GM12878 (cell line): ENCODE results near the gene MGP. TPM values are rescaled to one million over a fixed set of nuclear protein-coding genes. Genes with fewer than 3 reads are reported as not detected.

ENCODE experiments used
- ATAC-seq: fragments of 200-7000 bp; cut with Tn5 transposase; 3 replicates; pipeline ENCODE4 v1.9.1; 2020; ENCODE audit warnings: mild to moderate bottlenecking, moderate library complexity
- BruUV-seq: library from RNA; stranded (reverse); fragments of 400-500 nt; replicated peaks from 2 replicates; lab custom pipeline; 2021; lab: Mats Ljungman, UMichigan
- CTCF ChIA-PET: fragments of 300-600 bp; sonication (Branson Sonifier 250); formaldehyde crosslinking; extraction: SDS; loops from one replicate; lab custom pipeline; 2021; ENCODE audit warnings: inconsistent platforms; lab: Yijun Ruan, JAX
- POLR2A ChIA-PET: fragments of 350-600 bp; formaldehyde crosslinking; extraction: SDS; loops from one replicate; lab custom pipeline; 2021; ENCODE audit warnings: inconsistent platforms; lab: Charles Lee
- RAD21 ChIA-PET: fragments of 300-600 bp; sonication (Branson Sonifier 250); formaldehyde crosslinking; loops from one replicate; lab custom pipeline; 2023; ENCODE audit warnings: antibody characterized with exemption; ENCODE audit not compliant: unreplicated experiment; lab: Charles Lee
- SMC1A ChIA-PET: fragments of 300-600 bp; sonication (Branson Sonifier 250); formaldehyde crosslinking; loops from one replicate; lab custom pipeline; 2023; ENCODE audit not compliant: unreplicated experiment, uncharacterized antibody; lab: Charles Lee
- DNase-seq: peaks from one replicate; pipeline ENCODE4 v3.0.0-alpha.2; 2011; ENCODE audit warnings: low read depth, low spot score
- FAIRE-seq: peaks from 3 replicates; lab custom pipeline; 2011; peaks lifted over from hg19 to GRCh38; lab: Jason Lieb, UNC
- H2AFZ ChIP-seq: 2 replicates; pipeline ENCODE4 v1.6.0; 2011; ENCODE audit warnings: low read depth, low read length, control low read depth; ENCODE audit not compliant: control insufficient read depth
- H3K27ac ChIP-seq: 2 replicates; pipeline ENCODE4 v1.5.1; 2011; ENCODE audit warnings: control low read depth; ENCODE audit not compliant: control insufficient read depth, insufficient read depth
- H3K27me3 ChIP-seq, 2 experiments: replicated peaks in 1 of 2; 2 replicates each; pipeline versions ENCODE4 v1.6.0 to v1.6.1; 2011; ENCODE audit warnings: low read length in 1 of 2; ENCODE audit not compliant: control insufficient read depth in 2 of 2, insufficient read depth in 2 of 2
- H3K36me3 ChIP-seq, 2 experiments: 2 replicates each; pipeline ENCODE4 v1.5.1; 2011; ENCODE audit warnings: low read length in 1 of 2; ENCODE audit not compliant: control insufficient read depth in 2 of 2, insufficient read depth in 2 of 2
- H3K4me1 ChIP-seq: 2 replicates; pipeline ENCODE4 v1.6.1; 2011; ENCODE audit warnings: mild to moderate bottlenecking, low read length, moderate library complexity, mixed read lengths; ENCODE audit not compliant: control insufficient read depth, insufficient read depth
- H3K4me2 ChIP-seq: 2 replicates; pipeline ENCODE4 v1.6.0; 2011; ENCODE audit warnings: control low read depth; ENCODE audit not compliant: control insufficient read depth, insufficient read depth
- H3K4me3 ChIP-seq: fragments of 200-600 bp; sonication (generic); 2 replicates; pipeline ENCODE4 v1.5.1; 2016
- H3K79me2 ChIP-seq: 2 replicates; pipeline ENCODE4 v1.6.0; 2011; ENCODE audit warnings: low read length; ENCODE audit not compliant: control insufficient read depth, insufficient read depth
- H3K9ac ChIP-seq: 2 replicates; pipeline ENCODE4 v1.8.0; 2011; ENCODE audit warnings: low read length, control low read depth, mixed read lengths; ENCODE audit not compliant: control insufficient read depth, insufficient read depth
- H3K9me3 ChIP-seq: replicated peaks from 3 replicates; pipeline ENCODE4 v1.5.1; 2011; ENCODE audit warnings: mild to moderate bottlenecking, low read length; ENCODE audit not compliant: control insufficient read depth, insufficient read depth
- H4K20me1 ChIP-seq: 2 replicates; pipeline ENCODE4 v1.6.0; 2011; ENCODE audit not compliant: control insufficient read depth, insufficient read depth
- ASH2L ChIP-seq: fragments of 300-600, 200-600 bp; sonication (generic); IDR thresholded peaks from 2 replicates; pipeline ENCODE4 v1.6.1; 2017; ENCODE audit warnings: low read depth, mild to moderate bottlenecking, borderline replicate concordance
- EED ChIP-seq: sonication (generic); IDR thresholded peaks from 2 replicates; pipeline ENCODE4 v1.6.1; 2016; ENCODE audit warnings: antibody characterized with exemption, low read depth
- HSF1 ChIP-seq: fragments of 150-350 bp; IDR thresholded peaks from 2 replicates; pipeline ENCODE4 v1.6.1; 2014; ENCODE audit warnings: mild to moderate bottlenecking, low read depth, low read length
- NFYA ChIP-seq: IDR thresholded peaks from 2 replicates; pipeline ENCODE4 v1.6.1; 2011; ENCODE audit warnings: low read depth, mild to moderate bottlenecking, low read length, improper control_type of control experiment, borderline replicate concordance
- RAD21 ChIP-seq: IDR thresholded peaks from 2 replicates; pipeline ENCODE4 v1.6.1; 2011; ENCODE audit warnings: mild to moderate bottlenecking, low read depth, low read length, moderate library complexity; ENCODE audit not compliant: insufficient read depth
- RUNX3 ChIP-seq: IDR thresholded peaks from 2 replicates; pipeline ENCODE4 v1.6.1; 2012; ENCODE audit warnings: low read length, inconsistent platforms
- STAT1 ChIP-seq: fragments of 450-650 bp; conservative IDR thresholded peaks from 2 replicates; pipeline ENCODE4 v1.6.1; 2014; ENCODE audit warnings: antibody characterized with exemption, mild to moderate bottlenecking
- TAF1 ChIP-seq: IDR thresholded peaks from 2 replicates; pipeline ENCODE4 v1.6.1; 2011; ENCODE audit warnings: mild to moderate bottlenecking, low read depth, low read length, borderline replicate concordance
- WGBS: methylation state at CpG from one replicate; pipeline ENCODE4 v1.1.6; 2016; ENCODE audit warnings: low lambda C conversion rate; ENCODE audit not compliant: insufficient replicate concordance, insufficient coverage; ENCODE audit errors: missing lambda C conversion rate; 5-methylcytosine and 5-hydroxymethylcytosine counted together
- in situ Hi-C: fragments of 300-500 bp; cut with MboI; formaldehyde crosslinking; loops from 9 replicates; pipeline ENCODE4 v1.14.3; 2018; ENCODE audit warnings: mixed read lengths
- intact Hi-C: fragments of 100-400 bp; cut with micrococcal nuclease; formaldehyde crosslinking; loops from one replicate; pipeline ENCODE4 v1.14.2; 2022; ENCODE audit not compliant: unreplicated experiment
- polyA plus RNA-seq, 11 experiments: library from polyadenylated mRNA; depleted of rRNA in 4 of 11; unstranded in 6 of 11; stranded (reverse) in 5 of 11; fragments of >200 nt; fragmentation: Nextera tagmentation in 4 of 11; fragmentation: Illumina TruSeq in 1 of 11; extraction: Ambion mirVana in 4 of 11; extraction: Trizol in 1 of 11; gene quantifications; 1 replicate in 1 of 11; 2 replicates in 10 of 11; pipeline versions ENCODE4 v1.2.1 to v1.2.3, GENCODE V29; 2011 to 2016; ENCODE audit warnings: inconsistent platforms in 2 of 11, missing spikeins in 2 of 11, low read depth in 1 of 11
- total RNA-seq, 4 experiments: library from RNA; depleted of rRNA in 3 of 4; stranded (reverse); fragments of >200 nt in 3 of 4; fragmentation: Illumina TruSeq in 1 of 4; extraction: Trizol in 1 of 4; gene quantifications; 2 replicates each; pipeline versions ENCODE4 v1.2.1 to v1.2.3, GENCODE V29; 2013 to 2021
- TF ChIP-seq, protein P1 (sequence below): fragments of 450-650 bp; formaldehyde crosslinking; IDR thresholded peaks from 2 replicates; pipeline ENCODE4 v1.4.0; 2020; ENCODE audit warnings: mild to moderate bottlenecking, moderate library complexity

MGP gene
- total and polyA plus RNA-seq, 10 of the 15 experiments (the other 5 are each of a cell fraction or from before 2014, with no cell fraction given), result 0.21 to 1.2 TPM; not detected in 8

DNA sequence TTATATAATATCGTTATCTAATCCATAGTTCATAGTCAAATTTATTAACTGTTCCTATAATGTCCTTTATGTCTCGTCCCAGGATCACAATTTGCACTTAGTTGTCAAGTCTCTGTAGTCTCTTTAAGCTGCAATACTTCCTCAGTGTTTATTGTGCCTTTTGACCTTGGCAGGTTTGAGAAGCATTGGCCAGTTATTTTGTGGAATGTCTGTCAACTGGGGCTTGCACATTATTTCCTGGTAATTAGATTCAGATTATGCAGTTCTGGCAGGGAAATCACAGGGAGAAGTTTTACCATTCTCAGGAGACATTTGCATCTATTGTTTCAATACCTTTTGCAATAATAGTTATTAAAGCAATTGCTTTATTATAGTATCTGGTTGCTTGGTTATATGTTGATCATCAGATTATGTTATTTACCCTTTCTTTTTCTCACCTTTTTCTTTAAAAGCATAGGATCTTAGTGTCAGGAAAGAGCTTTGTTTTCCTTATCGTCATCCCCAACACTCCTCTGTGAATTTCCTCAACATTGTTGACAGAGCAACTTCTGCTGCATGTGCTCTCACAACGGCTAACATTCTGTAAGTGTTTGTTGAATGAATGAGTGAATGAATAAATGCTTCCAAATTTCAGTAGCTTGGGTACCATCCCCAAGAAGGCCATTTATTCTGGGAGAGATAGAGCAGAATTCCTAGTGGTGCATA lies 38.6 kb downstream of the MGP start:
- Histone ChIP-seq H2AFZ (no peak overlapping the region), H3K4me2 (no peak overlapping the region), H3K27ac (no peak overlapping the region), H3K36me3 (no peaks in the 10 kb centered on the region), H3K4me1 (no peaks in the 10 kb centered on the region), H3K9ac (no peak overlapping the region), H3K27me3 (no peaks in the 10 kb centered on the region), H3K79me2 (no peaks in the 10 kb centered on the region), H4K20me1 (no peaks in the 10 kb centered on the region), H3K4me3 (no peak overlapping the region), H3K9me3 (no peaks in the 10 kb centered on the region)
- FAIRE-seq (no peak), DNase-seq (no peak), ATAC-seq (no peak)
- intact Hi-C loops (loop anchor here (5.0 kb wide), 3 partner anchors 35 to 420 kb away; partner anchors contain the start of gene ERP27), in situ Hi-C loops (loop anchor here (5.0 kb wide), 1 partner anchor 150 kb away; no protein-coding TSS in a partner anchor)
- ChIA-PET POLR2A (interaction anchor here (0.6 kb wide), 1 partner anchor 65 kb away, joined by 4 read pairs; no protein-coding TSS in a partner anchor), CTCF (interaction anchor here (0.8 to 9.9 kb wide), 15 partner anchors 9 to 375 kb away, joined by 3 to 104 read pairs (median 6); partner anchors contain the start of genes PDE6H and RERG), SMC1A (interaction anchor here (0.6 to 15.6 kb wide), 15 partner anchors 42 to 529 kb away, joined by 3 to 242 read pairs (median 3); partner anchors contain the start of genes ARHGDIB and ERP27), RAD21 (interaction anchor here (0.9 to 4.8 kb wide), 9 partner anchors 9 to 149 kb away, joined by 3 to 70 read pairs (median 3); partner anchors contain the start of gene ARHGDIB)
- TF ChIP-seq NFYA (no peak), RAD21 (no peak), ASH2L (no peak)
- WGBS, result 62% methylated on average over 4 of the region's 4 CpGs
- no TSS peak for BruUV-seq

GRCh38 chr12:14846042-14846587 lies 39.5 kb downstream of the MGP start:
- intact Hi-C loops (loop anchor here (5.0 kb wide), 3 partner anchors 36 to 421 kb away; partner anchors contain the start of gene ERP27), in situ Hi-C loops (loop anchor here (5.0 kb wide), 1 partner anchor 151 kb away; no protein-coding TSS in a partner anchor)
- H2AFZ ChIP-seq, result no peak overlapping the region
- H4K20me1 ChIP-seq, result no peaks in the 10 kb centered on the region
- WGBS, result 54% methylated on average over 3 of the region's 3 CpGs
- ChIA-PET SMC1A (interaction anchor here (0.6 to 15.6 kb wide), 16 partner anchors 35 to 150 kb away, joined by 3 to 242 read pairs (median 3); partner anchors contain the start of gene ERP27), RAD21 (interaction anchor here (0.7 to 4.8 kb wide), 10 partner anchors 8 to 375 kb away, joined by 3 to 70 read pairs (median 3); partner anchors contain the start of genes ARHGDIB, ERP27 and RERG), POLR2A (no interaction called here), CTCF (interaction anchor here (0.7 to 9.9 kb wide), 13 partner anchors 9 to 375 kb away, joined by 3 to 104 read pairs (median 6); partner anchors contain the start of gene RERG)
- H3K27ac ChIP-seq, result no peak overlapping the region
- H3K4me3 ChIP-seq, result no peak overlapping the region
- BruUV-seq, result no TSS peak
- DNase-seq, result no peak
- no peaks in the 10 kb centered on the region for H3K79me2 ChIP-seq
- no peak for ATAC-seq
- no peaks in the 10 kb centered on the region for H3K4me1 ChIP-seq
- no peak overlapping the region for H3K9ac ChIP-seq
- no peaks in the 10 kb centered on the region for H3K27me3 ChIP-seq
- H3K36me3 ChIP-seq, result no peaks in the 10 kb centered on the region
- no peaks in the 10 kb centered on the region for H3K9me3 ChIP-seq
- FAIRE-seq, result no peak
- H3K4me2 ChIP-seq, result no peak overlapping the region
- TF ChIP-seq HSF1 (no peak), TAF1 (no peak), STAT1 (no peak), RUNX3 (no peak), EED (no peak)
- TF ChIP-seq, protein P1, sequence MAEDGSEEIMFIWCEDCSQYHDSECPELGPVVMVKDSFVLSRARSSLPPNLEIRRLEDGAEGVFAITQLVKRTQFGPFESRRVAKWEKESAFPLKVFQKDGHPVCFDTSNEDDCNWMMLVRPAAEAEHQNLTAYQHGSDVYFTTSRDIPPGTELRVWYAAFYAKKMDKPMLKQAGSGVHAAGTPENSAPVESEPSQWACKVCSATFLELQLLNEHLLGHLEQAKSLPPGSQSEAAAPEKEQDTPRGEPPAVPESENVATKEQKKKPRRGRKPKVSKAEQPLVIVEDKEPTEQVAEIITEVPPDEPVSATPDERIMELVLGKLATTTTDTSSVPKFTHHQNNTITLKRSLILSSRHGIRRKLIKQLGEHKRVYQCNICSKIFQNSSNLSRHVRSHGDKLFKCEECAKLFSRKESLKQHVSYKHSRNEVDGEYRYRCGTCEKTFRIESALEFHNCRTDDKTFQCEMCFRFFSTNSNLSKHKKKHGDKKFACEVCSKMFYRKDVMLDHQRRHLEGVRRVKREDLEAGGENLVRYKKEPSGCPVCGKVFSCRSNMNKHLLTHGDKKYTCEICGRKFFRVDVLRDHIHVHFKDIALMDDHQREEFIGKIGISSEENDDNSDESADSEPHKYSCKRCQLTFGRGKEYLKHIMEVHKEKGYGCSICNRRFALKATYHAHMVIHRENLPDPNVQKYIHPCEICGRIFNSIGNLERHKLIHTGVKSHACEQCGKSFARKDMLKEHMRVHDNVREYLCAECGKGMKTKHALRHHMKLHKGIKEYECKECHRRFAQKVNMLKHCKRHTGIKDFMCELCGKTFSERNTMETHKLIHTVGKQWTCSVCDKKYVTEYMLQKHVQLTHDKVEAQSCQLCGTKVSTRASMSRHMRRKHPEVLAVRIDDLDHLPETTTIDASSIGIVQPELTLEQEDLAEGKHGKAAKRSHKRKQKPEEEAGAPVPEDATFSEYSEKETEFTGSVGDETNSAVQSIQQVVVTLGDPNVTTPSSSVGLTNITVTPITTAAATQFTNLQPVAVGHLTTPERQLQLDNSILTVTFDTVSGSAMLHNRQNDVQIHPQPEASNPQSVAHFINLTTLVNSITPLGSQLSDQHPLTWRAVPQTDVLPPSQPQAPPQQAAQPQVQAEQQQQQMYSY, result no peak
